BJ (cell line): Measurements from ENCODE around the gene TMEM30B. TPM values are rescaled to one million over a fixed set of nuclear protein-coding genes. Genes with fewer than 3 reads are reported as not detected.
"Not testable (repeated sequence)": the region's sequence is repeated elsewhere in the genome, so short reads cannot be mapped to it uniquely, and the experiment has no call there.

Experiments used
- CTCF ChIA-PET: fragments of 350-600 bp; formaldehyde crosslinking; extraction: SDS; loops from one replicate; lab custom pipeline; 2021; ENCODE audit warnings: antibody characterized with exemption, inconsistent platforms; lab: Yijun Ruan, JAX
- POLR2A ChIA-PET: fragments of 300-600 bp; sonication (Branson Sonifier 250); formaldehyde crosslinking; extraction: SDS; loops from one replicate; lab custom pipeline; 2021; ENCODE audit warnings: antibody characterized with exemption; lab: Charles Lee
- DNase-seq: peaks from one replicate; pipeline ENCODE4 v3.0.0-alpha.2; 2011; ENCODE audit warnings: low read depth
- H3K27me3 ChIP-seq: 2 replicates; pipeline ENCODE4 v1.6.0; 2011; ENCODE audit warnings: low read length; ENCODE audit not compliant: control insufficient read depth, insufficient read depth
- H3K36me3 ChIP-seq: 2 replicates; pipeline ENCODE4 v1.5.1; 2011; ENCODE audit warnings: low read length; ENCODE audit not compliant: control insufficient read depth, insufficient read depth
- H3K4me3 ChIP-seq: 2 replicates; pipeline ENCODE4 v1.5.1; 2011; ENCODE audit warnings: low read depth, mild to moderate bottlenecking, control low read depth, low read length
- CTCF ChIP-seq: IDR thresholded peaks from 2 replicates; pipeline ENCODE4 v1.5.1; 2011; ENCODE audit warnings: low read depth, mild to moderate bottlenecking, control low read depth, inconsistent platforms, low read length, moderate library complexity; ENCODE audit not compliant: insufficient read depth
- polyA plus RNA-seq: library from polyadenylated mRNA; depleted of rRNA; stranded (reverse); fragments of >200 nt; gene quantifications from 2 replicates; pipeline ENCODE4 v1.2.3, GENCODE V29; 2011

Gene TMEM30B
- polyA plus RNA-seq, 1 experiment, result 0.32 TPM

DNA sequence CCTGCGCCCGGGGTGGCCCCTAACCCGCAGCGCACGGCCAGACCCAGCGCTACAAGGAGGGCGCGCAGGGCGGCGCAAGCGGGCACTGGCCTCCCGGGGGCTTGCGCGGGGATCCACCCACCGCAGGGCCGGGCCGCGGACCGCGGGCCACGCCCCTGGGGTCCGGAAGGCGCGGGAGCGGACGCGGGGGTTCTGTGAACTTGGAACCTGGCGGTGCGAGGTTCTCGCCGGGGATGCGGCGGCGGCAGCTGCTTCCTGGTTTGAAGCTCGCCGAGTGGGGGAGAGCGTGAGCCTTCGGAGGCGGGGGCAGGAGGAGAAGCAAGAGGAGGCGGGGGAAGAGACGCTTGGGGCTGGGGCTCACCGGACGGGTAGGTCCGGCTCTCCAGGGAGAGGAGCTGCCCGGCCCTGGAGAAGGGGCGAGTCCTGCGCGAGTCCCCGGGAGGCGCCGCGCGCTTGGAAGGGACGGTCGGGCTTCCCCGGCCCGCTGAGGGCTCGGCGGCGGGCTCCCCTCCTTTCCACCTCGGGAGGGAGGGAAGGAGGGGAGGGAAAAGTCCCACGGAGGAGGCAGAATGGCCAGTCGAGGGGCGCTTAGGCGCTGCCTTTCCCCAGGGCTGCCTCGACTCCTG lies 40.4 kb upstream of the TMEM30B start, which contains the start of gene PRKCH:
PRKCH (plus strand) TSS at position 195 of the 626 bp plus-strand sequence. CDS start 523 bp downstream, outside the sequence.
- ChIA-PET CTCF (interaction anchor here (0.6 to 1.1 kb wide), 2 partner anchors 30 to 1093 kb away, joined by 3 read pairs; no protein-coding TSS in a partner anchor), POLR2A (no interaction called here)
- TF ChIP-seq CTCF, result peak; percentile 11; the same call in 1 of the 2 replicates
- no peak for DNase-seq
- H3K27me3 ChIP-seq, result peaks cover 18% of the 10 kb centered on the region
- no peaks in the 10 kb centered on the region for H3K36me3 ChIP-seq
- H3K4me3 ChIP-seq, result peak within 1 kb of the TSS; percentile 42

DNA sequence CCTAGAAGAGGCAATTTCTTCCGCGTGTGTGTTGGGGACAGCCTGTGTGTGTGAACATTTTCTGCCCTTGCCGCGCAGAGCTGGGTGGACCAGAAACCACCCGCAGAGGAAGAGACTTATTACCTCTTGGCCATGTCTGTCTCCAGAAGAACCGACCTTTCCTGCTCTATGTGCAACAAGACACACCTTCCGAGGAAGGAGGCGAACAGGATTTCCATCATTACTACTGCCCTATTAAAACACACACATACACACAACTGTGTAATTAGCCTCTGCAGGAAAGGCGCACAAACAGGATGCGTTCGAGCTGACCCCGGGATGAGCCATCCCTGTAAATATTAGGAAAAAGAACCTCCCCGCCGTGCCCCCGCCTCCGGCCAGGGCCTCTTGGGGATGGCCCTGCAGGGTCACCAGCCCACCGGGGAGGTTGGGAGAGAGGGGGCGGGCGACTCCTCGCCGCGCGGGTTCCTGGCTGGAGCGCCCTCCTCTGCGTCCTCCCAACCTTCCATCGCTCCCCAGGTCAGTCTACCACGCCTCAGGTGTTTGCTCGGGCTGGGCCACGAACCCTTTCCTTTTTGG lies 39.8 kb upstream of the TMEM30B start:
- DNase-seq, result no peak
- no peaks in the 10 kb centered on the region for H3K36me3 ChIP-seq
- peaks cover 18% of the 10 kb centered on the region for H3K27me3 ChIP-seq
- peak overlapping the region; percentile 42 for H3K4me3 ChIP-seq
- TF ChIP-seq CTCF, result no peak
- CTCF ChIA-PET, result interaction anchor here (1.1 kb wide), 1 partner anchor 30 kb away, joined by 3 read pairs; no protein-coding TSS in a partner anchor
- POLR2A ChIA-PET, result no interaction called here

- CTCF ChIA-PET, H3K36me3 ChIP-seq, DNase-seq, POLR2A ChIA-PET, H3K4me3 ChIP-seq: not testable (repeated sequence)
- peaks cover 18% of the 10 kb centered on the region for H3K27me3 ChIP-seq
Observed at GRCh38 chr14:61320170-61320569, 39.0 kb upstream of the TMEM30B start.

DNA sequence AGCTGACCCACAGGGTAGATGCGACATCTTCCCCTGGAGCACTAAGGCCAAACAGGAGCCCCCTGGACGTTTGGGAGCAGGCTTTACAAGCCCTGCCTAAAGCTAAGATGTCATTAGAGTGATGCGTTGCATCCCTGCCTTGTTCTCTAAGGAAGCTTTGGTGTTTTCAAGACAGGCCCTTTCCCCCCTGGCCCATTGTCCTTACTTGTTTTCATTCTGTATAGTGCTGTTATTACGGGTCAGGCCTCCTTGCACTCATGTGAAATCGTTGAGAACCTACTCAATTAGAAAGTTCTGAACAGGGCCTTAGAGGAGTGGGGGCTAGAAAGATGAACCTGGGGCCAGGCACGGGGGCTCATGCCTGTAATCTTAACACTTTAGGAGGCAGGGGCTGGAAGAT lies 38.6 kb upstream of the TMEM30B start:
- peaks cover 18% of the 10 kb centered on the region for H3K27me3 ChIP-seq
- ChIA-PET POLR2A (no interaction called here), CTCF (no interaction called here)
- TF ChIP-seq CTCF, result no peak
- DNase-seq, result no peak
- H3K4me3 ChIP-seq, result no peak overlapping the region
- no peaks in the 10 kb centered on the region for H3K36me3 ChIP-seq

DNA sequence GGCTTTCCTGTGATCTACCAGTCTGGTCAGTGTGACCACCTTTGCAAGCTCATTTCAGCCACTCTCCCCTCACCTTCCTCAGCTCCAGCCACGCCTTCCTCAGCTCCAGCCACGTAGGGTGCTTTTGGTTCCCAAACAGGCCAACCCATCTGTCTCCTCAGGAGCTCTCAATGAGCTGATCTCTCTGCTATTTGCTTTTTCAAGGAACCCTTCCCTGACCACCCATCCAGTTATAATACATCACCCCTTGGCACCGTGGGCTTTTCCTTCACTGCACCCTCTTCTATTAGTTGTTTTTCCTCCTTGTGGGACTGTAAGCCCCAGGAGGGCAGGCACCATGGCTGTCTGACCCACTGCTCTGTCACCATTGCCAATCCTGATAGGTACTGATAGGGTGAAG lies 37.9 kb upstream of the TMEM30B start:
- TF ChIP-seq CTCF, result no peak
- peaks cover 20% of the 10 kb centered on the region for H3K27me3 ChIP-seq
- ChIA-PET CTCF (no interaction called here), POLR2A (no interaction called here)
- H3K36me3 ChIP-seq, result no peaks in the 10 kb centered on the region
- no peak overlapping the region for H3K4me3 ChIP-seq
- DNase-seq, result no peak
